Activated CD4-positive, CD25-positive, alpha-beta regulatory T cell treated with anti-CD3 and anti-CD28 coated beads, Interleukin-2, amount 50 U/mL, for 72 hours (primary cell): ENCODE data around the gene VSIG2.

Experiments
- DNase-seq: peaks from one replicate; pipeline ENCODE4 v3.0.0; 2021

VSIG2 gene

DNA sequence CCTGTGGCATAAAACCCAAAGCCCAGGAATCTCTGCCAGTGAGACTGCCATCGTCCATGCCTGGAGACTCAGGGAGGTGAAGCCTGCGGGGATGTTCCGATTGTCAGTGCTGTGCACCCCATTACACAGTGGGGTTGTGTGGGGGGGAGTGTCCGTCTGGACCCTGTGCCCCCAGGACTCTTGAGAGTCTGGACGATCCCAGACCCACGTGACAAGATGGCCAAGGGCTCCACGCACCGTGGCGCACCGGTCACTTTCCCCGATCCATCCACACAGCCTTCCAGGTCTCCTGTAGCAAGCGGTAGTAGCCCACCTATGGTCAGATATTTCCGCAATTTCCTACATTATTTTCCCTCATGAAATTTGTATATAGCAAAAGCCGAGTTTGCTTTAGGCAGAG, 33.3 kb downstream of the VSIG2 start:
- DNase-seq: no peak

DNA sequence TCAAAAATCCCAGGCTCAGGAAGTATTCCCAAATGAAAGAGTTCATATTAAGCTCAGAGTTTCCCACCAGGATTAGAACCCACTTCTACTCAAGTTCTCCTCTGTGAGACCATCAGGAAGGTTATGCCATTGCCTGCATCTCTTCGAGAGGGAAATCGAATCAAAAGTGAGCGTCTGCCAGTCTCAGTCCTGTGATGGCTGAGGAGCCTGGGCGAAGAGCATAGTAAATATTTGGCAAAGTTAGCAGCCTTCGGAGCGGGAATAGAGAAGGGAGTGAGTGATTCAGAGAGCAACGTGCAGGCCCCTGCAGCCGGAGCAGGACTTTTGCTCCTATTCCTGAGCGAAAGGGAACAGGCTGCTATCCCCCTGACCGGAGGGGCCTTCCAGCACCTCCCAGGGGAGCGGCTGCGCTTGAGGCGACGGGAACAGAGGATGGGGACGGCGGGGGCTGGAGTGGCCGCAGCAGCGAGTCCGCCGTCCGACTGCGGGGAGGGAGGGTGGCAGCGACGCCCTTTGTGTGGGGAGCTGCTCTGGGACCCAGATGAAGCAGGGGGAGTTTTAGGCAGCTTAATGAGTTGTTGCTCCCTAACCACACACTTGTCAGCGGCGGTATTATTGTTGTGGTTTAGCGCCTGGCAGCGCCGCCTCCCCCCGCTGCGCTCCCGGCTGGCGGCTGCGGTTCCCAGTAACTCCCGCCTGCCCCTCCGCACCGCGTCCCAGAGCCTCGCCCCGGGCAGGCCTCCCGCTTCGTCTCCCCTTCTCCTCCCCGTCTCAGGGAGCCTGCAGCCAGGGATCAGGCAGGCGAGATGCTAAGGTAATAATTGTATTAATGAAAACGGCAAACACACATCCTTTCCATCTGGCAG, 34.0 kb downstream of the VSIG2 start:
- DNase-seq: no peak

DNA sequence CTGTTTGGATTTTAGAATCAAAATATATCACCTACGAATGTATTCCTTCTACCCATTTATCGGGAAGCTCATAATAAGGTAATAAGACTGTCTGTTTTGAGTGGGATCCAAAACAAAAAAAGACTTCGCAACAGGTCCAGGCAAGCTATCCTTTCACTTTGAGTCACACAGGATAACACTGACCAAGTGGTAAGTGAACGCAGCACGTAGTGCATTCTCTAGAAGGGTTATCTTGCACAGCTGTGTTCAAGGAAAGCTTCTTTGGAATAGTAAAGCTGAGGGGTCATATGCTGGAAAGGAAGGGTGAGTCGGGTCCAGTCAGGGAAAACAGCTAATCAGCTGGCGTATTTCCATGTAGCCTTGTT, 34.7 kb downstream of the VSIG2 start:
- no peak for DNase-seq

DNA sequence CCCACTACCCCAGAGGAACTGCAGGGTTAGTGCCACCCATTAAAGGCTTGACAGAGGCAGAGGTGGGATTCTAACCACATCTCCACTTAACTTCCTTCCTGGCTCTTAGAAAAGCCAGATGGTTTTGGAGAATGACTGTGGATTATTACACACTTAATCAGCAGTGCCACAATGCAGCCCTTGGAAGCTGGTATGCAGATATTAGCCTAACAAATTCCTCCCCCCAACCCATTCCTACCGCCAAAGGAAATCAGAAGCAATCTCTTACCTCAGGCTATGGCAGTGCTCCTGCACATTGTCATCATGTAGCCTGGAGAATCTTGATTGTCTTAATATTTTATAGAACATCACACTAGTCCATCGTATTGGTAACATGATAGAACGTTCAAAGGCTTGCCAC, 35.5 kb downstream of the VSIG2 start:
- DNase-seq: no peak

DNA sequence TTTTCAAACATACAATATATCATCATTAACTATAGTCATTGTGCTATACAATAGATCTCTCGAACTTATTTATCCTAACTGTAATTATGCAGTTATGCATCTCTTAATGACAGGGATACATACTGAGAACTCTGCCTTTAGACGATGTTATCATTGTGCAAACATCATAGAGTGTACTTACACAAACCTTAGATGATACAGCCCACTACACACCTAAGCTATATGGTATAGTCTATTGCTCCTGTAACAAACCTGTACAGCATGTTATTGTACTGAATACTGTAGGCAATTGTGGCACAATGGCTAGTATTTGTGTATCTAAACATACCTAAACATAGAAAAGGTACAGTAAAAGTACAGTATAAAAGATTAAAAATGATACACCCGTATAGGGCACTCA, 39.7 kb downstream of the VSIG2 start:
- DNase-seq: no peak

DNA sequence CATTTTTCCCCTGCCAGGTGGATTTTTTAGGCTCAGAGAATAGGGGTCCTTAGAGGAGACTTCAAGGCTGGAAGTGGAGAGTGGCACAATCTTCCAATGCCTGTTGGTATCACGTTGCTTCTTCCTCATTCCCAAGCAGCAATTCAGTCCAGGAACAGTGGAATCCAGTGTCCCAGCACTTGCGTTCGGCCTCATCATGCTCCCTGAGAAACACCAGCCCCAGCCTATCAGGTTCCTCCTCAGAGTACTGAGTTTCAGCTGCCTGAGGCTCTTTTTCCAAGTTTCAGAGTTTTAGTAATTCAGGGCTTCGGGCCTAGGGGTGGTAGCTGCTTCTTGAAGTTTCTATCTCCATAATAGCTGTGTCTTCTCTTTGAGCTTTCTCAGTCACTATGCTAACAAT, 44.2 kb downstream of the VSIG2 start:
- no peak for DNase-seq

DNA sequence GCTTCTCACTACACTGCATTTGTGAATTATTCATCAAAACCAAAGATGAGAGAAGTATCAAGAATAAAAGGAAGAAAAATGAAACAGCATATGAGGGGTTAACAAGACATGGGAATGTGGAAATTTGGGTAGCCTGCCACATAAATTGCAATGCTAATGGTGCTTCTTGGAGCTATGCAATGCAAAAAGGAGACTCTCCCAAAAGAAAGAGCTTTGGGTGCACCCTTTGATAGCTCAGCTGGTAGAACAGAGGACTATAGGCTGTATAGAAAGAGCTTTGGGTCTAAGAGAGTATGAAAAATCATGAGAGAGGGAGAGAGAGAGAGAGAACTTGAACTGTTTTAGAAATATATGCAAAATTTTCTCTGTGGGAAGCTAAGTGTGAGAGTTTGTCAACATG, 52.0 kb downstream of the VSIG2 start:
- no peak for DNase-seq

DNA sequence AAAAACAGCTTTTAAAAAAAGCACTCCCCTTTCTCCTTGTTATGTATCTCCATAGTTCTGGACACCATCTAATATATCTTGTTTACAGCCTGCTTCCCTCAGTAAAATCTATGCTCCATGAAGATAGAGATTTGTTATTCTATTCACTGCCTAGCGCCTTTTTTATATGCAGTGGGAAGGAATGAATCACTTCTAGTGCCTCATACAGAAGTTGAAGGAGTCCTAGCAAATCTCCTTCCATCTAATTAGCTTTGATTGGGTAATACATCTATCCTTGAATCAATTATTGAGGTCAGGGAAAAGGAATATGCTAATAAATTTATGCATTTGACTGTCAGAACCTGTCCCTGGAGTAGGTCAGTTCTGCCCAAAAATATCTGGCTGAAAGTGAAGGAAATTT, 52.5 kb downstream of the VSIG2 start:
- no peak for DNase-seq
